PC-3 (cell line): ENCODE data around the gene GATD1.

Experiments
- CTCF ChIP-seq: fragments of 300-600 bp; sonication (generic); conservative IDR thresholded peaks from 2 replicates; pipeline ENCODE4 v1.5.1; 2017; ENCODE audit warnings: antibody characterized with exemption, low read depth, mild to moderate bottlenecking, low read length
- EZH2 ChIP-seq: fragments of 300-600 bp; sonication (generic); IDR thresholded peaks from one replicate; pipeline ENCODE4 v1.6.1; 2017; ENCODE audit warnings: antibody characterized with exemption, mild to moderate bottlenecking, low read length; ENCODE audit not compliant: unreplicated experiment

- TF ChIP-seq CTCF = no peak
- TF ChIP-seq EZH2 = no peak
These were observed 9.2 kb upstream of the GATD1 start for GRCh38 chr11:786235-787083.
